Measurements from ENCODE around the gene TBC1D5.

Gene TBC1D5

DNA sequence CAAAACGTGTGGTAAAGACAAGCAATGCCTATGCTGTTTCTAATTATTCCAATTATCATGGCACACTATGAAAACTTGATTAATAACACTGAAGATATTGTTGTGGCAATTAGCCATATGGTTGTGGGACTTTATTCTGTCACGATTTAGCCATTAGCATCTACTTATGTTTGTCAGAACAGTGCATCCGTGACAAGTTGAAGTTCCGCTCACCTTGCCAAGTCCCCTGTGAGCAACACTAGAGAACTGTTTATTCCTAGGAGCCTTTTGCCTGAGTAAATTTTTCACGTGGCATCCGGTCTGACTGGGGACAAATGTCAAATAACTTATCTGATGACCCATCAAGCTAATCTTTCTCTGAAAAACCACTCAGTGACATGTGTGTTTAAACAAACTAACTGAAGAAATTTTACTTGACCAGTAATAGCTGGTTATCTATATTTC is 403.3 kb downstream of the TBC1D5 start:
- H3K4me1 ChIP-seq (ENCODE audit: control insufficient read depth, insufficient read depth, low read length), result no peaks in the 10 kb centered on the region
- no peaks in the 10 kb centered on the region for H3K27me3 ChIP-seq (ENCODE audit: control insufficient read depth, insufficient read depth, low read length)
- no peaks in the 10 kb centered on the region for H3K9me3 ChIP-seq (ENCODE audit: control insufficient read depth, low read length)
- no peaks in the 10 kb centered on the region for H3K36me3 ChIP-seq (ENCODE audit: control insufficient read depth, insufficient read depth, low read length)
- H3K9ac ChIP-seq (ENCODE audit: low read length), result no peak overlapping the region
- H3K4me3 ChIP-seq (ENCODE audit: low read length), result no peak overlapping the region

DNA sequence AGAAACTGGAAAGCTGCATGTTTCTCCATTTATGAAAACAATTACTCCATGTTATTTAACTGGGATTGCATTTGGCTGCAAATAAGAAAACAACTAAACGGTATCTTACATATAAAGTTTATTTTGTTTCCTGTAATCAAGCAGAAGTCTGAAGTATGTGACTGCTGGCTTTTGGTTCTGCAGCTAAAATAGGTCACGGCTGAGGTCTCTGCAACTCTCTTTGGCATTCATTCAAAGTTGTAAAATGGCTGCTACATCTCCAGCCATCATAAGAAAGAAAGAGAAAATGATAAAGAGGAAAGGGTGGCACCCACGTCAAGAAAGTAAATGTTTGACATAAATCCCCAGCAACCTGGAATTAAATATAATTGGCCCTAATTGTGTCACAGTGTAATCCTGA is 406.1 kb downstream of the TBC1D5 start:
- Histone ChIP-seq H3K27me3 (ENCODE audit: control insufficient read depth, insufficient read depth, low read length) (no peaks in the 10 kb centered on the region), H3K36me3 (ENCODE audit: control insufficient read depth, insufficient read depth, low read length) (no peaks in the 10 kb centered on the region), H3K9ac (ENCODE audit: low read length) (no peak overlapping the region), H3K4me3 (ENCODE audit: low read length) (no peak overlapping the region), H3K4me1 (ENCODE audit: control insufficient read depth, insufficient read depth, low read length) (no peaks in the 10 kb centered on the region), H3K9me3 (ENCODE audit: control insufficient read depth, low read length) (no peaks in the 10 kb centered on the region)

DNA sequence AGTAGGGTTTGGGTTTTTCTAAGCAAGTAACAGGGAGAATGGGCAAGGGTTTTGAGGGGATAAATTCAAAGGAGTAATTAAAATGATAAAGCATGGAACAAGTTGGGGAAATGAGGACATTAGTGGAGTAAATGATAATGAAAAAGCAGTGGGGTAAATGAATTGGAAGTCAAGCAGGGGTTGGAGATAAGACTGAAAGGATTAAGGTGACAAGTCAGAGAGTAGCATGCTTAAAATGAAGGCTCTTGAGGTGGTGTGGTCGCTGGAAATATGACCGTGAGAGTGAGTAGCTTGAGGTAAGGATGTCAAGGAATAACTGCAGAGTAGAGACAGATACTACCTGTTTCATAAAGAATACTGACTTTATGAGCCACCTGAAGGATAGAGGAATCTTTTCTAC is 408.5 kb downstream of the TBC1D5 start:
- H3K36me3 ChIP-seq (ENCODE audit: control insufficient read depth, insufficient read depth, low read length), result no peaks in the 10 kb centered on the region
- H3K4me1 ChIP-seq (ENCODE audit: control insufficient read depth, insufficient read depth, low read length), result no peaks in the 10 kb centered on the region
- H3K9ac ChIP-seq (ENCODE audit: low read length), result no peak overlapping the region
- no peak overlapping the region for H3K4me3 ChIP-seq (ENCODE audit: low read length)
- no peaks in the 10 kb centered on the region for H3K27me3 ChIP-seq (ENCODE audit: control insufficient read depth, insufficient read depth, low read length)
- no peaks in the 10 kb centered on the region for H3K9me3 ChIP-seq (ENCODE audit: control insufficient read depth, low read length)

GRCh38 chr3:17333446-17333845 is 409.0 kb downstream of the TBC1D5 start:
- Histone ChIP-seq H3K4me1 (ENCODE audit: control insufficient read depth, insufficient read depth, low read length) (no peaks in the 10 kb centered on the region), H3K9ac (ENCODE audit: low read length) (no peak overlapping the region), H3K4me3 (ENCODE audit: low read length) (no peak overlapping the region), H3K9me3 (ENCODE audit: control insufficient read depth, low read length) (no peaks in the 10 kb centered on the region), H3K36me3 (ENCODE audit: control insufficient read depth, insufficient read depth, low read length) (no peaks in the 10 kb centered on the region), H3K27me3 (ENCODE audit: control insufficient read depth, insufficient read depth, low read length) (no peaks in the 10 kb centered on the region)

- Histone ChIP-seq H3K4me3 (ENCODE audit: low read length) (no peak overlapping the region), H3K9ac (ENCODE audit: low read length) (no peak overlapping the region), H3K4me1 (ENCODE audit: control insufficient read depth, insufficient read depth, low read length) (no peaks in the 10 kb centered on the region), H3K36me3 (ENCODE audit: control insufficient read depth, insufficient read depth, low read length) (no peaks in the 10 kb centered on the region), H3K9me3 (ENCODE audit: control insufficient read depth, low read length) (no peaks in the 10 kb centered on the region), H3K27me3 (ENCODE audit: control insufficient read depth, insufficient read depth, low read length) (no peaks in the 10 kb centered on the region)
These were observed 411.8 kb downstream of the TBC1D5 start for GRCh38 chr3:17330660-17331059.

- H3K4me3 ChIP-seq (ENCODE audit: low read length), result no peak overlapping the region
- H3K9me3 ChIP-seq (ENCODE audit: control insufficient read depth, low read length), result no peaks in the 10 kb centered on the region
These were observed 412.5 kb downstream of the TBC1D5 start for GRCh38 chr3:17329927-17330326.

GRCh38 chr3:17322106-17322793 is 420.2 kb downstream of the TBC1D5 start:
- no peak overlapping the region for H3K9ac ChIP-seq (ENCODE audit: low read length)
- H3K4me3 ChIP-seq (ENCODE audit: low read length), result no peak overlapping the region
- no peaks in the 10 kb centered on the region for H3K4me1 ChIP-seq (ENCODE audit: control insufficient read depth, insufficient read depth, low read length)
- H3K9me3 ChIP-seq (ENCODE audit: control insufficient read depth, low read length), result no peaks in the 10 kb centered on the region
- H3K27me3 ChIP-seq (ENCODE audit: control insufficient read depth, insufficient read depth, low read length), result no peaks in the 10 kb centered on the region
- no peaks in the 10 kb centered on the region for H3K36me3 ChIP-seq (ENCODE audit: control insufficient read depth, insufficient read depth, low read length)

More at GRCh38 chr3:17329927-17330326, 412.5 kb downstream of the TBC1D5 start:
- Histone ChIP-seq H3K36me3 (ENCODE audit: control insufficient read depth, insufficient read depth, low read length) (no peaks in the 10 kb centered on the region), H3K4me1 (ENCODE audit: control insufficient read depth, insufficient read depth, low read length) (no peaks in the 10 kb centered on the region), H3K9ac (ENCODE audit: low read length) (no peak overlapping the region), H3K27me3 (ENCODE audit: control insufficient read depth, insufficient read depth, low read length) (no peaks in the 10 kb centered on the region)

DNA sequence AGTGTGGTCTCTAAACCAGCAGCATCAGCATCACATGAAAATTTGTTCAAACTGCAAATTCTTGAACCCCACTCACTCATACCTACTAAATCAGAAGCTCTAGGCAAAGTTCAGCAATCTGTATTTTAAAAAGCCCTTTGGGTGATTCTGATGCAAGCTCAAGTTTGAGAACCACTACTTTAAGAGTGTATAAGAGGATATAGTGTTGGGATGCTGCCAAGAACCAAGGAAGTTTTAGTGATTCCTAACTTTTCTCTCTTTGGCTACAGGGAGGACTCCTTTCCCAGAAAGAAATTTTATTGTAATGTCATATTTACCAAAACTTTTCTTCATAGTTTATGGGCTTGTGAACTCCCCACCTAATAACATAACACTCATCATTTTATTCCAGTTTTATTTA is 422.2 kb downstream of the TBC1D5 start:
- H3K9ac ChIP-seq (ENCODE audit: low read length), result no peak overlapping the region
- no peaks in the 10 kb centered on the region for H3K36me3 ChIP-seq (ENCODE audit: control insufficient read depth, insufficient read depth, low read length)
- no peaks in the 10 kb centered on the region for H3K4me1 ChIP-seq (ENCODE audit: control insufficient read depth, insufficient read depth, low read length)
- H3K4me3 ChIP-seq (ENCODE audit: low read length), result no peak overlapping the region
- no peaks in the 10 kb centered on the region for H3K27me3 ChIP-seq (ENCODE audit: control insufficient read depth, insufficient read depth, low read length)
- H3K9me3 ChIP-seq (ENCODE audit: control insufficient read depth, low read length), result no peaks in the 10 kb centered on the region

- no peak overlapping the region for H3K4me3 ChIP-seq (ENCODE audit: low read length)
- no peaks in the 10 kb centered on the region for H3K4me1 ChIP-seq (ENCODE audit: control insufficient read depth, insufficient read depth, low read length)
- H3K27me3 ChIP-seq (ENCODE audit: control insufficient read depth, insufficient read depth, low read length), result no peaks in the 10 kb centered on the region
- no peaks in the 10 kb centered on the region for H3K36me3 ChIP-seq (ENCODE audit: control insufficient read depth, insufficient read depth, low read length)
- no peak overlapping the region for H3K9ac ChIP-seq (ENCODE audit: low read length)
- no peaks in the 10 kb centered on the region for H3K9me3 ChIP-seq (ENCODE audit: control insufficient read depth, low read length)
These were observed 426.5 kb downstream of the TBC1D5 start for GRCh38 chr3:17315897-17316296.

DNA sequence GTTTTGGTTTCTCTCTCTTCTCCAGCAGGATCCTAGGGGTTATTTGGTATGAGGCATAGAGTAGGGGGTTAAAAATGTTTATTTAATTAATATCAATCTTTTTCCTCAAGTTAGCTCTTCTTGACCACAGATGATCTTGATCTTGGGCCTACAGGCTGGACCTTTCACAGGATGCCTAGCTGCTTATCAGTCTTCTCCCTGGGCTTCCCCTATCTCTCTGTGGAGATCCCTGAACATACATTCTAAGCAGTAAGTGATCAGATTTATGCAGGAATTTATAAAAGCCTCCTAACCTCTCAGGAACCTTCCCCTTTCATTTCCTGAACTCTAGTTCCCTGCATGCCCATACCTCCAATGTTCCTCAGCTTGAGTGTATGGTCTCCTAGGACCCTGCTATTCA is 428.3 kb downstream of the TBC1D5 start:
- Histone ChIP-seq H3K4me3 (ENCODE audit: low read length) (no peak overlapping the region), H3K4me1 (ENCODE audit: control insufficient read depth, insufficient read depth, low read length) (no peaks in the 10 kb centered on the region), H3K9me3 (ENCODE audit: control insufficient read depth, low read length) (no peaks in the 10 kb centered on the region), H3K36me3 (ENCODE audit: control insufficient read depth, insufficient read depth, low read length) (no peaks in the 10 kb centered on the region), H3K9ac (ENCODE audit: low read length) (no peak overlapping the region), H3K27me3 (ENCODE audit: control insufficient read depth, insufficient read depth, low read length) (no peaks in the 10 kb centered on the region)

DNA sequence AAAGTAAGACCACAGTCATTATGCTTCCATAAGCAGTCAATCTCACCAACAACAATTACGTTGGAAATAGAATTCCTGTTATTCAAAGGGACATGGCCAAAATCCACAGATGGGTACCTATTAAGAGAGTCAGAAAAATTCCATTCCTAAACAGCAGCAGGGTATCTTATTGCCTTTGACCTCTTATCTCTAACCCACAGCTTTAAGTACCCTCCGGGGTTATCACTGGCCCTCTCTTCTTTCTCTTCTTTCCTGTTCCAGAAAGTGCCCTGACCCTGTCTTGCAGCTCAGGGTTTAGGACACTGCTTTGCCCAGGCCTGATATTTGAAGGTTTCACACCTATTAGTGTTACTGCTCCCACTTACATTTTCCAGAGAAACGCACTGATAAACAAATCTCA is 428.7 kb downstream of the TBC1D5 start:
- no peaks in the 10 kb centered on the region for H3K9me3 ChIP-seq (ENCODE audit: control insufficient read depth, low read length)
- no peaks in the 10 kb centered on the region for H3K4me1 ChIP-seq (ENCODE audit: control insufficient read depth, insufficient read depth, low read length)
- no peaks in the 10 kb centered on the region for H3K36me3 ChIP-seq (ENCODE audit: control insufficient read depth, insufficient read depth, low read length)
- no peaks in the 10 kb centered on the region for H3K27me3 ChIP-seq (ENCODE audit: control insufficient read depth, insufficient read depth, low read length)
- no peak overlapping the region for H3K4me3 ChIP-seq (ENCODE audit: low read length)
- no peak overlapping the region for H3K9ac ChIP-seq (ENCODE audit: low read length)

- no peaks in the 10 kb centered on the region for H3K4me1 ChIP-seq (ENCODE audit: control insufficient read depth, insufficient read depth, low read length)
- no peaks in the 10 kb centered on the region for H3K9me3 ChIP-seq (ENCODE audit: control insufficient read depth, low read length)
- H3K36me3 ChIP-seq (ENCODE audit: control insufficient read depth, insufficient read depth, low read length), result no peaks in the 10 kb centered on the region
- no peak overlapping the region for H3K4me3 ChIP-seq (ENCODE audit: low read length)
- no peak overlapping the region for H3K9ac ChIP-seq (ENCODE audit: low read length)
- H3K27me3 ChIP-seq (ENCODE audit: control insufficient read depth, insufficient read depth, low read length), result no peaks in the 10 kb centered on the region
These were observed 431.4 kb downstream of the TBC1D5 start for GRCh38 chr3:17310983-17311382.

DNA sequence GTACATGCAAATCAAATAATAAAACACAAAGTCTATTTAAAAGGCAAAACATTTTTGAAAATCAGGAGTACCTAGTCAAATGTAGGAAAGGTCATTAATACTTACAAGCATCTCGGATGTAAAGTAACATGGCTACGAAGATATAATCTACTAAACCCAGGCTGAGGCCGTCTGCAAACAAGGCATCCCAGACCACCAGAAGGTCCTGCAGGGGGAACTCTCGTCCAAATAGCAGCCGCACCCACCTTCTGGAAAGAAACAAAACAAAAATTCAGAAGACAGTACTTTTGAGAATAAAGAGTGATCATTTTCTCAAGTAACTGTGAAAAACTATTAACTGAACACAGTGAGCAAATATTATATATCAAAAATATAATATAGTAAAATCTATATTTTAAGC is 434.5 kb downstream of the TBC1D5 start:
- Histone ChIP-seq H3K9ac (ENCODE audit: low read length) (no peak overlapping the region), H3K4me3 (ENCODE audit: low read length) (no peak overlapping the region), H3K27me3 (ENCODE audit: control insufficient read depth, insufficient read depth, low read length) (no peaks in the 10 kb centered on the region), H3K9me3 (ENCODE audit: control insufficient read depth, low read length) (no peaks in the 10 kb centered on the region), H3K36me3 (ENCODE audit: control insufficient read depth, insufficient read depth, low read length) (no peaks in the 10 kb centered on the region), H3K4me1 (ENCODE audit: control insufficient read depth, insufficient read depth, low read length) (no peaks in the 10 kb centered on the region)
